OCI-LY7 (cell line): ENCODE measurements around the gene RABEPK. TPM values are rescaled to one million over a fixed set of nuclear protein-coding genes. Genes with fewer than 3 reads are reported as not detected.
A peak's percentile ranks its signal among the peaks of the same experiment; 100 is the strongest.

Source experiments
- BruUV-seq: library from RNA; stranded (reverse); fragments of 400-500 nt; replicated peaks from 2 replicates; lab custom pipeline; 2021; lab: Mats Ljungman, UMichigan
- CTCF ChIA-PET: fragments of 300-600 bp; sonication (Branson Sonifier 250); formaldehyde crosslinking; loops from one replicate; lab custom pipeline; 2022; ENCODE audit warnings: antibody characterized with exemption; ENCODE audit not compliant: unreplicated experiment; lab: Charles Lee
- POLR2A ChIA-PET: fragments of 300-600 bp; sonication (Branson Sonifier 250); formaldehyde crosslinking; loops from one replicate; lab custom pipeline; 2022; ENCODE audit warnings: antibody characterized with exemption; lab: Charles Lee
- DNase-seq: peaks from one replicate; pipeline ENCODE4 v3.0.0-alpha.2; 2015; ENCODE audit warnings: low spot score
- H2AFZ ChIP-seq: fragments of 200-600 bp; sonication (generic), shearing (Covaris generic); 2 replicates; pipeline ENCODE4 v1.6.1; 2014; ENCODE audit warnings: mild to moderate bottlenecking, antibody characterized with exemption, low read length, moderate library complexity
- H3K27ac ChIP-seq: fragments of 200-600 bp; sonication (generic); 2 replicates; pipeline ENCODE4 v1.5.1; 2014; ENCODE audit warnings: mixed run types, low read depth, mild to moderate bottlenecking, moderate library complexity, low read length, inconsistent platforms; ENCODE audit not compliant: poor library complexity, severe bottlenecking
- H3K36me3 ChIP-seq: fragments of 200-600 bp; sonication (generic); 2 replicates; pipeline ENCODE4 v1.6.1; 2014; ENCODE audit warnings: mild to moderate bottlenecking, antibody characterized with exemption, low read length, moderate library complexity, mixed read lengths; ENCODE audit not compliant: insufficient read depth
- H3K4me1 ChIP-seq: fragments of 200-600 bp; sonication (generic); 2 replicates; pipeline ENCODE4 v1.5.1; 2014; ENCODE audit warnings: mild to moderate bottlenecking, low read length; ENCODE audit not compliant: insufficient read depth, poor library complexity, severe bottlenecking
- H3K4me2 ChIP-seq: fragments of 200-600 bp; sonication (generic); 2 replicates; pipeline ENCODE4 v1.6.1; 2014; ENCODE audit warnings: mild to moderate bottlenecking, low read length
- H3K4me3 ChIP-seq: fragments of 200-600 bp; sonication (generic); 2 replicates; pipeline ENCODE4 v1.5.1; 2014; ENCODE audit warnings: mild to moderate bottlenecking, low read depth, low read length; ENCODE audit not compliant: poor library complexity, severe bottlenecking
- H3K79me2 ChIP-seq: fragments of 200-600 bp; sonication (generic); 2 replicates; pipeline ENCODE4 v1.6.1; 2016; ENCODE audit warnings: low read depth, mild to moderate bottlenecking, low read length, moderate library complexity, mixed read lengths; ENCODE audit not compliant: insufficient read depth
- H3K9me2 ChIP-seq: fragments of 200-600 bp; sonication (generic); 2 replicates; pipeline ENCODE4 v1.6.1; 2016; ENCODE audit warnings: mild to moderate bottlenecking, low read length, mixed read lengths; ENCODE audit not compliant: insufficient read depth
- H3K9me3 ChIP-seq: fragments of 200-600 bp; sonication (generic); 2 replicates; pipeline ENCODE4 v1.6.1; 2014; ENCODE audit warnings: mild to moderate bottlenecking, mixed run types, low read length, mixed read lengths
- H4K20me1 ChIP-seq: fragments of 200-600 bp; sonication (generic); 2 replicates; pipeline ENCODE4 v1.6.1; 2014; ENCODE audit warnings: mild to moderate bottlenecking, antibody characterized with exemption, low read length, moderate library complexity, mixed read lengths; ENCODE audit not compliant: insufficient read depth
- EZH2phosphoT487 ChIP-seq: fragments of 200-600 bp; sonication (generic); IDR thresholded peaks from 2 replicates; pipeline ENCODE4 v1.6.1; 2018; ENCODE audit warnings: low read depth, borderline replicate concordance, mild to moderate bottlenecking, mixed run types, antibody characterized with exemption, low read length, moderate library complexity, mixed read lengths
- intact Hi-C: fragments of 100-400 bp; cut with micrococcal nuclease; formaldehyde crosslinking; loops from one replicate; pipeline ENCODE4 v1.10.0; 2022; ENCODE audit not compliant: unreplicated experiment
- total RNA-seq, 2 experiments: library from RNA; depleted of rRNA in 1 of 2; stranded (reverse); fragments of >200 nt in 1 of 2; shearing (Covaris generic) in 1 of 2; gene quantifications; 2 replicates each; pipeline ENCODE4 v1.2.3, GENCODE V29; 2014 to 2022
- TF ChIP-seq, protein P1 (sequence below): fragments of 200-600 bp; sonication (generic); conservative IDR thresholded peaks from 2 replicates; pipeline ENCODE4 v1.5.1; 2014; ENCODE audit warnings: mild to moderate bottlenecking, antibody characterized with exemption, low read length, moderate library complexity, mixed read lengths

The RABEPK gene
- total RNA-seq, 2 experiments from 2014 or later, result 22.9 to 27.0 TPM

DNA sequence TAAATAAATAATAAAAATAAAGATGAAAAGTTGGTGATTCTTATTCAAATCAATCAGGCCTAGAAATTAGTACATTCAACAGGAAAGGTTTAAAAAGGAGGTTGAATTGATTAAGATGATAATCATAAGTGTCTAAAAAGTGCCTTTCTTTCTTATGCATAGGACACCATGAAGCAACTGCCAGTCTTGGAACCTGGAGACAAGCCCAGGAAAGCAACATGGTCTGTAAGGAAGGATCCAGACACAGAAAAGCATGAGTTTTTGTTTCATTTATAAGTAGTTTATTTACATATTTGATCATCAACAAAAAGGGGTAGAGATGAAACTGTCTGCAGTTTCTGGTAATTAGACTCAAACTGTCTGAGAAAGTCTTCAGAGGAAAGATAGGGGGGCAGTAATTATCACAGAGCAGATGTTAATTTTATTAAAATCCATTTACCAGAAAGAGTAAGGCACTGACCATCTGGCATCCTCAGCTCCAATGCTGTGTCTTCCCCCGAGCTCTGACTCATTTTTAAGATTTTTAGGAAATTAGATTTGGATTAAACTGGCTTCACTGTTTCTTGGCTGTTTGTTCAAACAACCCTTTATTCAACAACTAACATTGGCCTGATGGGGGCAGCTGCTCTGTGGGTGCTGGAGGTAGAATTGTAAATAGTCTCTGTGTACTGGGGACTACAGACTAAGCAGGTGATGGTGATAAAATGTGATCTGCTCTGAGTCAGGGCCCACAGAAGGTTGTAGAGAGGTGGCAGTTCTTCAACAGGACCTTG is 2.7 kb downstream of the RABEPK start:
- Histone ChIP-seq H3K4me1 (peaks cover 14% of the 10 kb centered on the region), H3K36me3 (peaks cover 42% of the 10 kb centered on the region), H3K27ac (no peak overlapping the region), H3K9me2 (no peaks in the 10 kb centered on the region), H3K9me3 (no peaks in the 10 kb centered on the region), H3K4me3 (no peak overlapping the region), H2AFZ (no peak overlapping the region), H3K79me2 (peaks cover 9% of the 10 kb centered on the region), H3K4me2 (no peak overlapping the region), H4K20me1 (no peaks in the 10 kb centered on the region)
- BruUV-seq, result no TSS peak
- no peak for DNase-seq
- ChIA-PET POLR2A (interaction anchor here (0.5 to 2.2 kb wide), 6 partner anchors 9 to 424 kb away, joined by 3 to 15 read pairs (median 3); partner anchors contain the start of gene HSPA5), CTCF (no interaction called here)
- no peak for TF ChIP-seq EZH2phosphoT487
- TF ChIP-seq, protein P1, sequence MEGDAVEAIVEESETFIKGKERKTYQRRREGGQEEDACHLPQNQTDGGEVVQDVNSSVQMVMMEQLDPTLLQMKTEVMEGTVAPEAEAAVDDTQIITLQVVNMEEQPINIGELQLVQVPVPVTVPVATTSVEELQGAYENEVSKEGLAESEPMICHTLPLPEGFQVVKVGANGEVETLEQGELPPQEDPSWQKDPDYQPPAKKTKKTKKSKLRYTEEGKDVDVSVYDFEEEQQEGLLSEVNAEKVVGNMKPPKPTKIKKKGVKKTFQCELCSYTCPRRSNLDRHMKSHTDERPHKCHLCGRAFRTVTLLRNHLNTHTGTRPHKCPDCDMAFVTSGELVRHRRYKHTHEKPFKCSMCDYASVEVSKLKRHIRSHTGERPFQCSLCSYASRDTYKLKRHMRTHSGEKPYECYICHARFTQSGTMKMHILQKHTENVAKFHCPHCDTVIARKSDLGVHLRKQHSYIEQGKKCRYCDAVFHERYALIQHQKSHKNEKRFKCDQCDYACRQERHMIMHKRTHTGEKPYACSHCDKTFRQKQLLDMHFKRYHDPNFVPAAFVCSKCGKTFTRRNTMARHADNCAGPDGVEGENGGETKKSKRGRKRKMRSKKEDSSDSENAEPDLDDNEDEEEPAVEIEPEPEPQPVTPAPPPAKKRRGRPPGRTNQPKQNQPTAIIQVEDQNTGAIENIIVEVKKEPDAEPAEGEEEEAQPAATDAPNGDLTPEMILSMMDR, result peak; percentile 52; the same call in 1 of the 2 replicates
- intact Hi-C loops, result no loop called here

DNA sequence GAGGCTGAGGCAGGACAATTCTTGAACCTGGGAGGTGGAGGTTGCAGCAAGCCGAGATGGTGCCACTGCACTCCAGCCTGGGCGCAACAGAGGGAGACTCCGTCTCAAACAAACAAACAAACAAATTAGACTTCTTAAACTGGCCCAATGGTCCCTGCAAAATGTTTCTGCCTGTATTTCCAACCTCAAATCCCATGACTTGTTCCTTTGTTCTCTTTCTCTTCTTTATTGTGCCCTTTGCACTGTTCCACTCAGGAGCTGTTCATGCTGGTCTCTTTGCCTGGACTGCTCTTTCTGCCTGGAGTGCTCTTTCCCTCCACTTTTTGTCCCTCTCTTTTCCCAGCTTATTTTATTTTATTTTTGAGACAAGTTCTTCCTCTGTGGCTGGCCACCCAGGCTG is 4.1 kb downstream of the RABEPK start:
- Histone ChIP-seq H3K9me3 (no peaks in the 10 kb centered on the region), H3K9me2 (no peaks in the 10 kb centered on the region), H2AFZ (no peak overlapping the region), H4K20me1 (no peaks in the 10 kb centered on the region), H3K4me1 (peaks cover 12% of the 10 kb centered on the region), H3K4me2 (no peak overlapping the region), H3K4me3 (no peak overlapping the region), H3K36me3 (peaks cover 55% of the 10 kb centered on the region), H3K79me2 (peaks cover 9% of the 10 kb centered on the region), H3K27ac (no peak overlapping the region)
- ChIA-PET POLR2A (interaction anchor here (1.1 to 1.5 kb wide), 2 partner anchors 10 to 37 kb away, joined by 4 read pairs; partner anchors contain the start of gene HSPA5), CTCF (no interaction called here)
- TF ChIP-seq, protein P1, result no peak
- no peak for TF ChIP-seq EZH2phosphoT487
- intact Hi-C loops, result no loop called here
- no peak for DNase-seq
- BruUV-seq, result no TSS peak

DNA sequence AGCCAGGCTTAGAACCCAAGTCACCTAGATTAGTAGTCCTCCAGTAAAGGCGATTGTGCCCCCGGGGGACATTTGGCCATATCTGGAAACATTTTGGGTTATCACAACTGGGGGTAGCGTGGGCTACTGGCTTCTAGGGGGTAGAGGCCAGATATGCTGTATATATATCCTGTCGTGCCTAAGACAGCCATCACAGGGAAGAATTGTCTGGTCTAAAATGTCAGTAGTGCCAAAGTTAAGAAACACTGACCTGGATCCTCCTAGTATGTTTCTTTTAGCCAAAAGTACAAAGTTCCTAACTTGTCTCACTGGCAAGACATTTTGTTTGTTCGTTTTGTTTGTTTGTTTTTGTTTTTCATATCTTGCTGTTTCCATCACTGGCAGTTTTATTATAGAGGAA is 13.8 kb downstream of the RABEPK start:
- BruUV-seq, result no TSS peak
- CTCF ChIA-PET, result no interaction called here

More for the DNA sequence above, 13.8 kb downstream of the RABEPK start:
- Histone ChIP-seq H3K9me2 (no peaks in the 10 kb centered on the region), H3K36me3 (peaks cover 57% of the 10 kb centered on the region), H3K4me2 (no peak overlapping the region), H4K20me1 (no peaks in the 10 kb centered on the region), H3K4me3 (no peak overlapping the region), H2AFZ (no peak overlapping the region), H3K9me3 (no peaks in the 10 kb centered on the region), H3K27ac (no peak overlapping the region), H3K4me1 (no peaks in the 10 kb centered on the region), H3K79me2 (no peaks in the 10 kb centered on the region)
- POLR2A ChIA-PET, result no interaction called here
- DNase-seq, result no peak
- intact Hi-C loops, result no loop called here
- TF ChIP-seq, protein P1, result no peak
- TF ChIP-seq EZH2phosphoT487, result no peak
